Stimulated activated CD8-positive, alpha-beta memory T cell treated with anti-CD3 and anti-CD28 coated beads, Interleukin-4, amount 100 ng/mL, for 48 hours (primary cell): Measurements from ENCODE around the gene REST.
"Not testable (repeated sequence)": the region's sequence is repeated elsewhere in the genome, so short reads cannot be mapped to it uniquely, and the experiment has no call there.

Source experiments
- DNase-seq: peaks from one replicate; pipeline ENCODE4 v3.0.0-alpha.2; 2020

Gene REST

DNA sequence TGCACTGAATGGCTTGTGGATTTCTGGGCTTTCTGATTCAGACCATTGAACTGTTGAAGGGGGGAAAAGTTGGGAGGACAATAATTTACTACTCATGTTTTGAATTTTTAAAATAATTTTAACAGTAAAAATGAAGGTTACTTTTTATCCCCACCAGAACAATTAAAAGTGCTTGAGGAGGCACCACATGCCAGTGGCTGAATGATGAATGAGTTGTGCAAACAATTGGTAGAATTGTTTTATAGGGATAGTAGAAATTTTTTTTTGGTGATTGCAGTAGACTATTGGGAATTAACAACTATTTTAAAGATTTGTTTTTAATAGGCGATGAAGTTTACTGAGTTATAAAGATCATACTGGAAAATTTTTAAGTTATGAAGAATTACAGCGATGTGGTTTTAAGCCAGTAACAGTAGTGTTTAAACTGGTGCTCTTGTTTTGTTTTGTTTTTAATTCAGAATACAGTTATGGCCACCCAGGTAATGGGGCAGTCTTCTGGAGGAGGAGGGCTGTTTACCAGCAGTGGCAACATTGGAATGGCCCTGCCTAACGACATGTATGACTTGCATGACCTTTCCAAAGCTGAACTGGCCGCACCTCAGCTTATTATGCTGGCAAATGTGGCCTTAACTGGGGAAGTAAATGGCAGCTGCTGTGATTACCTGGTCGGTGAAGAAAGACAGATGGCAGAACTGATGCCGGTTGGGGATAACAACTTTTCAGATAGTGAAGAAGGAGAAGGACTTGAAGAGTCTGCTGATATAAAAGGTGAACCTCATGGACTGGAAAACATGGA lies 2.7 kb downstream of the REST start:
- DNase-seq: no peak

DNA sequence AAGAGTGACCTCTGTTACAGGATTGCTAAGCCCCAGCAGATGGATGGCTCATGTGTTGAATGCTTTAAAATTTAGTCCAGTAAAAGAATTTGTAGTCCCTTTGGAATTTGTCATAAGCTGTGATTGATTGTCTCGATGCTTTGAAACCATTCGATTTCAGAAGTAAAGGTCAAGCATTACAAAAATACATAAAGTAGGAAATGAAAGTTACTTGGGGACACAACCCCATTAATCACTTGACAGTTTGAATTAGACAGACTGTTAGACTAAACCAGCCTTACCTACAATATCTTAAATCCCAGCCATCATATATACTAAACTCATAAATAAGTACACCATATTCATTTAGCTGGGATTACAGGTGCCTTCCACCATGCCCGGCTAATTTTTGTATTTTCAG lies 6.6 kb downstream of the REST start:
- DNase-seq: no peak

DNA sequence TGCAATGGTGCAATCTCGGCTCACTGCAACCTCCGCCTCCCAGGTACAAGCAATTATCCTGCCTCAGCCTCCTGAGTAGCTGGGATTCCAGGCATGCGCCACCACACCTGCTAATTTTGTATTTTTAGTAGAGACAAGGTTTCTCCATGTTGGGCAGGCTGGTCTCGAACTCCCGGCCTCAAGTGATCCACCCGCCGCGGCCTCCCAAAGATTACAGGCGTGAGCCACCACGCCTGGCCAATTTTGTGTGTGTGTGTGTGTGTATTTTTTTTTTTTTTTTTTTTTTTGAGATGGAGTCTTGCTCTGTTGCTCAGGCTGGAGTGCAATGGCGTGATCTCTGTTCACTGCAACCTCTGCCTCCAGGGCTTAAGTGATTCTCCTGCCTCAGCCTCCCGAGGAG lies 7.3 kb downstream of the REST start:
- not testable (repeated sequence) for DNase-seq

DNA sequence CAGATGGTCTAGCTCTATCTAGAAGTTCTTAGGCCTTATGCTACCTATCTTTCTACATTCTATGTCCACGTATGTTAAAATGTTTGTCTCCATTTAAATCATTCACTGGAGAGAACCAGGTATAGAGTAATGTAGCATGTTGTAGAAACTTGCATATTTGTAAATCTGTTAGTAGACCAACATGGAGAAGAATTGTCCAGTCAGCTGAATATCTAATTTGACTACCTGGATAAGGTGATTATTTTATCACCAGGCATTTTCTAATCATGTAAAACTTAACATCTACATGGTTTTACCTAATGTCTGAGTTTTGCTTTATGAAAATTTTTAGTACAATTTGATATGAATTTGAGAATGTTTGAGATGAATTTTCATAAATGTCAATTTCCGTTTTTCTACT lies 19.5 kb downstream of the REST start:
- no peak for DNase-seq

DNA sequence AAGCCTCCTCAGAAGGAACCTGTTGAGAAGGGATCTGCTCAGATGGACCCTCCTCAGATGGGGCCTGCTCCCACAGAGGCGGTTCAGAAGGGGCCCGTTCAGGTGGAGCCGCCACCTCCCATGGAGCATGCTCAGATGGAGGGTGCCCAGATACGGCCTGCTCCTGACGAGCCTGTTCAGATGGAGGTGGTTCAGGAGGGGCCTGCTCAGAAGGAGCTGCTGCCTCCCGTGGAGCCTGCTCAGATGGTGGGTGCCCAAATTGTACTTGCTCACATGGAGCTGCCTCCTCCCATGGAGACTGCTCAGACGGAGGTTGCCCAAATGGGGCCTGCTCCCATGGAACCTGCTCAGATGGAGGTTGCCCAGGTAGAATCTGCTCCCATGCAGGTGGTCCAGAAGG lies 22.9 kb downstream of the REST start:
- no peak for DNase-seq

DNA sequence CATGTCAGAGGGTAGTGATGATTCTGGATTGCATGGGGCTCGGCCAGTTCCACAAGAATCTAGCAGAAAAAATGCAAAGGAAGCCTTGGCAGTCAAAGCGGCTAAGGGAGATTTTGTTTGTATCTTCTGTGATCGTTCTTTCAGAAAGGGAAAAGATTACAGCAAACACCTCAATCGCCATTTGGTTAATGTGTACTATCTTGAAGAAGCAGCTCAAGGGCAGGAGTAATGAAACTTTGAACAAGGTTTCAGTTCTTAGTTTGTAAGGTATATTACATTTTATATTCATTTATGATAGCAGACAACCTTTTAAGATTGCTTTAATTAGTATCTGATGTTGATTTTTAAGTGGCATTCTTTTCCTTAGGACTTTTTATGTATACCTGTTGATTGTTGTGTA lies 24.2 kb downstream of the REST start:
- no peak for DNase-seq

DNA sequence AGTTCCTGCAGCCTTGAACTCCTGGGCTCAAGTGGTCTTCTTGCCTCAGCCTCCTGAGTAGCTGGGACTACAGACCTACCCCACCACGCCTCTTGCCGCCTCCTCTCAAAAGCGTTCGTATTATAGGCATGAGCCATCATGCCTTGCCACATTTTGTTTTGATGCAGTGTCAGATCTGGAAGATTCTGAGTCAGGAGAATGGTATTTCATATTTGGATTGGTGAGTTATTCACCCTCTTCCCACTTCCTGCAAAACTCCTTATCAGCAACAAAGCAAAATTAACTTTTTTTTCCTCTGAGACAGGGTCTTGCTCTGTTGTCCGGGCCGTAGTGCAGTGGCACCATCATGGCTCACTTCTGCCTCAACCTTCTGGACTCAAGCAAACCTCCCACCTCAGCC lies 29.6 kb downstream of the REST start:
- DNase-seq: no peak

DNA sequence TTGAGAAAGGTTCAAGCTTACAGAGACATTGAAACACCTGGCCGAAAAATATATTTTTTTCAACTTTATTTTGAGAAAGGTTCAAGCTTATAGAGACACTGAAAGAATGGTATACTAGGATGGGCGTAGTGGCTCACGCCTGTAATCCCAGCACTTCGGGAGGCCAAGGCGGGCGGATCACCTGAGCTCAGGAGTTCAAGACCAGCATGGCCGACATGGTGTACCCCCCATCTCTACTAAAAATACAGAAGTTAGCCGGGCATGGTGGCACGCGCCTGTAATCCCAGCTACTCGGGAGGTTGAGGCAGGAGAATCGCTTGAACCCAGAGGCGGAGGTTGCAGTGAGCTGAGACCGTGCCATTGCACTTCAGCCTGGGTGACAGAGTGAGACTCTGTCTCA lies 32.1 kb downstream of the REST start:
- DNase-seq: not testable (repeated sequence)

DNA sequence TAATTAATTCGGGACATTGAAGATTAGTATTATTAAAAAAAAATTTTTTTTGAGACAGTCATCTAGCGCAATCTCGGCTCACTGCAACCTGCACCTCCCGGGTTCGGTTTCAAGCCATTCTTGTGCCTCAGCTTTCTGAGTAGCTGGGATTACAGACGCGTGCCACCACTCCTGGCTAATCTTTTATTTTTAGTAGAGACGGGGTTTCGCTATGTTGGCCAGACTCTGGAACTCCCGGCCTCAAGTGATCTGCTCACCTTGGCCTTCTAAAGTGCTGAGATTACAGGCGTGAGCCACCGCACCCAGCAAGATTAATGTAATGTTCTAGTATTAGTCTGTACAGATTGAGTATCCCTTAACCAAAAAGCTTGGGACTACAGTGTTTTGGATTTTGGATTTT lies 32.7 kb downstream of the REST start:
- DNase-seq: no peak

DNA sequence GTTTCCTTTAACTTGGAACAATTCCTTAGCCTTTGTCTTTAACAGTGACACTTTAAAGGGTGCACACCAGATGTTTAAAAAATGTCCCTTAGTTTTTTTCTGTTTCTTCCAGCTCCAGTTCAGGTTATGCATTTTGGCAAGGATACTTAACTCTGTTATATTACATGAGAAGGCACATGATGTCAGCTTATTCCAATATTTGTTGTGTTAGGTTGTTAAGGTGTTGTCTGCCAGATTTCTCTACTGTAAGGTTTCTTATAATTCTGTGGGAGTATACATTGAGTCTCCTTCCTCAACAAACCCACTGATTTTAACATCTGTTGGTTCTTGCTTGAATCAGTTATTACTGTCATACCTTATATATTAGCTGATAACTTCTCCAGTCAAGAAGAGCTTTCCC lies 33.3 kb downstream of the REST start:
- DNase-seq: no peak

DNA sequence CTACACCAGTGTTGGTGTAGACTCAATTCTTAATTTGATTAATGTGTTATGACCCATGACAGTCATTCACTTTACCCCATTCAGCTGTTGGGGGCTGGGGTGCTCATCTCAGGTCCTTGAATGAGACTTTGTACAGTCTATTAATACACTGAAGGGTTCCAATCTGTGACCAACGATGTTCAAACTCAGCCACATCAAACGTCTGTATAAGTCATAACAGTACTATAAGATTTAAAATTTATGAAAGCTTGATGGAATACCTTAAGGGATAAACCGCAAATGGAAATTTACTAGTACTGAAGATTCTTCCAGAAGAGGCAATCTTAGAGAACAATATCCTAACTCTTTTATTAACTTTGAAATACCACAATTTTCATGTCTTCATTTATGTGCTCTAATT lies 33.7 kb downstream of the REST start:
- DNase-seq: no peak

DNA sequence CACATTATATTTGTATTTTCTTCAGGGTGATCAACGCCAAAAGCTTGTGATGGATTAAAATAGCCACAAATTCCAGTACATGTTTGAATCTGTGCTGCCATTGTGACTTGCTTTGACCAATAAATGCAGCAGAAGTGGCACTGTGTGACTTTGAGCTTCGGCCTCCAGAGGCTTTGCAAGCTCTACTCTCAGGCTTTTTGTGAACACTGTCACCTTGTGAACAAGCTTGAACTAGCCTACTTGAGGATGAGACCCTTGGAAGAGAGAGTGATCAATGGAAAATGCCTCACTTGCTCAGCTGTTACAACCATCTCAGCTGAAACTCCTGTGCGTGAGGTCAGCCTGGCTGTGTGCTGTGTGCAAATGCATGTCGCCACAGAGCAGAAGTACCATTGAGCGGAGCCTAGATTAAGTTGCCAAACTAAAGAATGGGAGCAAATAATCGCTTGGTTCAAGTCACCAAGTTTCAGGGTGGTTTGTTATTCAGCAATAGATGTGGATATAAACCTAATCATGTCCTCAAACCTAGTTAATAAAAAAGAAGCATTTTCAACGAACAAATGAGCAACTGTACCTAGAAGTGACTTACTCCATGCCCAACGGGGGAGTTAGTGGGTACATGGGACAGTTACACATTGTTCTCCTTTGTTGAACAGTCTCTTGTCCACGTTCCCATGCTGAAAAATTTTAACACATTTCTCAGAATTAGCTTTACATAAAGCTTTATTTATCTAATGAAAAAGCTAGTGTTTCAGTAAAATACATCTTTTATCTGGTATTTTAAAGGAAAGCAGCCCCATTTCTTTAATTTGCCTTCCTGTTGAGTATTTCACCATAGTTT lies 46.2 kb downstream of the REST start:
- no peak for DNase-seq

DNA sequence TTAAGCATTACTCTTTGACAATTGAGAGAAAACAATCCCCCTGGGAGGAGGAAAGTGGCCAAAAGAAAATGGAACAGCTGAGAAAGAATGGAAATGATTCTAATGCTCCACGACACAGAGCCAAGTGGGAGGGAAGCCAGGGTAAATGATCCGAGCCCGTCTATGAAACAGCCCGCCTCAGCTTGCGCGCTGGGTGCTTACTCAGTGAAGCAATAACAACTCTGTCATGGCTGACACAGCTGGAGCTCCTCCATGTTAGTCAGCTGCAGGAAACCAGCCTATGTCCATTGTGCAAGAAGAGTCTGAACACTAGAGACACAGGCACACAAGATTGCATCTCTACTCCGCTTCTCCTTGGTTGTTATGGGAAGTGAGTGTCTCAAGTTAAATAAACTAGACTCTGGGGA lies 50.4 kb downstream of the REST start:
- DNase-seq: no peak

DNA sequence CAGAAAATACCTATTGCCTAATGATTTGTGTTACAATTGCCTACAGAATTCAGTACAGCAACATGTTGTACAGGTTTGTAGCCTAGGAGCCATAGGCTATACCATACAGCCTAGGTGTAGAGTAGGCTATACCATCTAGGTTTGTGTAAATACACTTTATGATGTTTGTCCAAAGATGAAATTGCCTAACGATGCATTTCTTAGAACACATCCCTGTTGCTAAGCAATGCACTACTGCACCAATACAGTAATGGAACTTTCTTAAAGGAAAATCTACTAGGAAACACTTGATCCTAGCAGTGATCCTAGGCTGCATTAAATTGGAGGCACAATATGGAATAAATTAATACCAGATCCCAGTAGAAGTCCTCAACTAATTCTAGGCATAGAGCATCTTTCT lies 51.4 kb downstream of the REST start:
- DNase-seq: no peak

DNA sequence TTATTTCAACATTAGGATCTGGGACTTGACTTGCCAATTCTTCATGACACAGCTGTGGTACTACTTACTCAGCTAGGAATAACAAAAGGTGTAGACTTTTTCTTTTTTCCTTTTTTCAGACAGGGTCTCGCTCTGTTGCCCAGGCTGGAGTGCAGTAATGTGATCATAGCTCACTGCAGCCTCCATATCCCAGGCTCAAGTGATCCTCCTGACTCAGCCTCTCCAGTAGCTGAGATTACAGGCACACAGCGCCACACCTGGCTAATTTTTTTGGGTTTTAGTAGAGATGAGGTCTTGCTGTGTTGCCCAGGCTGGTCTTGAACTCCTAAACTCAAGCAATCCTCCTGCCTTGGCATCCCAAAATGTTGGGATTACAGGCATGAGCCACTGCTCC lies 53.4 kb downstream of the REST start:
- no peak for DNase-seq

DNA sequence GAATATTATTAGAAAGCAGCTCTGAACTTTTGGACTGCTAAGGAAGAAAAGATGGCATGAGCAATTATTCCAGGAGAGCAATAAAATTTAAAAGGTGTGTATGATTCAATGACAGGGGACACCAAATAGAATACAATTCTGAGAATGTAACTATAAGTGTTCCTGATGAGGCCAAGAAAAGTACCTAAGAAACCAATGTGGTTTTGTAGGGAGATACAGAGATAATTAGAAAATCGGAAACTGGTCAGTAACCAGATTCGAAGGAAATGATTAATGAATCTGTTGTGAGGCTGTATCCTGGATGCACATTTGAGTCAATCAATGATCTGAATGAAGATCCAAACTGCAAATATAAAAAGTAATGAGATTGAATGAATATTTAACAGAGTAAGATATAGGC lies 63.7 kb downstream of the REST start:
- no peak for DNase-seq

DNA sequence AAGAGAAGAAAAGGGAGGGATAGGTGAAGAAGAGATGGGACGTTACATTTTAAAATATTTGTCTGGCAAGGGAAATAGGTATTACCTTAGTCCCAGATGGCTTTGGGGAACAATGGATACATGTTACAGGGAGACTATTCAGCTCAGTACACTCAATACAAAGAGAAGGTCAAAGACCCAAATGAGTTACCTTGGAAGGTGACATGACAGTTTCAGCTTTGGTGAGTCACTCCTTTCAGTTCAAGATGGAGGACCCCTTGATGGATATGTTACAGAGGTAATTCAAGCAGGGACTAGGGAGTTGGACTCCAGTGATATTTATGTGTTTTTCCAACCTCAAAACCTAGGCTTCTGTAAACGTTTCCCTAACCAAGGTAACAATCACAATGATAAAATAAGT lies 64.7 kb downstream of the REST start:
- no peak for DNase-seq

DNA sequence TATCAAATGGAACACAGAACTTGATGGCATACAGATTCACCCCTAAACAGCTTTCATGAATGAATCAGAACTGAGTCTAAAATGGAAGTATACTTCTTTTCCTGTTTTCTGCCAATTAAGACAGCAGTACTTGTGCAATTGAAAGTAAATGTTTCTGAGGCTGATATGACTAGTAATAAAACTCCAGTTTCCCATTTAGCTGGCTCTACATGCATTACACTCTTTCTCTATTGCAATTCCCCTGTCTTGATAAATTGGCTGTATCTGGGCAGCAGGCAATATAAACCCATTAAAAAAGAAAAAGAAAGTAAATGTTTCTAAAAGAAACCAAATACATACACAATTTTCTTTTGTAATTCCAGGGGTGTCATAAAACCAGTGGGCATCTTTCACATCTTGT lies 65.1 kb downstream of the REST start:
- DNase-seq: no peak

DNA sequence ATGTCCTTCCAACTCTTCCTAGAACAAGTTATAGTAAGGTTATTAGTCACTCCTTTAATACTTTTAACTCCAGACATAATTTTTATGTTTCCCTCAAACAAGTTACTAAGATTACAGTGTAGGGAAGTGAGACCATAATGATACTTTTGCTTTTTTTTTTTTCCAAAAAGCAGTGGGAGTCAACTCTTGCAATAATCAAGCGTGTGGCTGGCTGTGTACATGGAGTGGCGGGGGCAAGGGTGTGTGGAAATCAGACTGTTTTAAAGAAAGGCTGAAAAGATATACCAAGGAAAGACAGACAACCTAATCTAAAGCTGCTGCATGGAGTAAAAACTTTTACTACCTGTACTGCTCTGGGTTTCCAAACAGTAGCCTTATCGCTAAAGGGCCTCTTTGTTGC lies 65.6 kb downstream of the REST start:
- no peak for DNase-seq

DNA sequence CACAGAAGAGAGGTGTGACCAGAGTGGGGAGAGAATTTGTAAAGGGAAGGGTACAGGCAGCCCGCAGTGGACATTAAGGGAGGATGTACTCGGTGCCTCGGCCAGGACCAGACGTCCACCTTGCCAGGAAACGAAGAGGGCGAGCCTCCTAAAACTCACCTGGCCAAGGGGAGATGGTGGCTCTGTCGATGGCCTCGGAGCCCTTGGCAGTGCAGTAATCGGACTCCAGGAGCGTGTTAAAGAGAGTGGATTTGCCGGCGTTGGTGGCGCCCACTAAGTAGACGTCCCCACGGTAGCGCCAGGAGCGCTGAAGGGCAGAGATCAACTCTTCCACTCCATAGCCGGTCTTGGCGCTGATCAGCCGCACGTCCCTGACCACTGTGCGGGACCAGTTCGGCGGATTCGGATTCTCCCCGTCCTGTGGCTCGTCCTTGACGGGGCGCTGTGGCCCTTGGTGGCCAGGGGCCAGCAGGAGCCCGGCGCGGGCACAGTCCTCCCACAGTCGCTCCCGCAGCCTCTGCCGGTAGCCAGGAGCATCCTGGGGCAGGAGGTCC lies 68.7 kb downstream of the REST start:
- DNase-seq: no peak

DNA sequence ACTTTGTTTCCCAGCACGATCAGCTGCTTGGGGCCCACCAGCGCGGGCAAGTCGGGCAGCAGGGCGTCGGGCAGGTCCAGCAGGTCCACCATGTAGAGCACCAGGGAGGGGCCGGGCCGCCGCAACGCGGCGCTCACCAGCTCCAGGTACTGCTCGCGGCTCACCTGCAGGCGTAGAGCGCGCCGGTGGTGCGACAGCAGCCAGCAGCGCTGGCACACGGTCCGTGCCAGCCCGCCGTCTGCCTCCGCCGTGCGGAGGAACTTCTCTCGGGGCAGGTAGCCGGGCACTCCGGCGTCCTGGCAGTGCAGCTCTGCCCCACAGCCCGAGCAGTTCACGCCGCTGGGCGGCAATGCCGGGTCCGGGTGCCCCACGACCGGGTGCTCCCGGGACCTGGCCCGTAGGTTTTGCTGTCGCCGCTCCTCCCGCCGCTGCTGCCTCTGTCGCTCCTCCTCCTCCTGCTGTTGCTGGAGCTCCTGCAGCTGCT lies 69.2 kb downstream of the REST start:
- DNase-seq: peak; percentile 59

DNA sequence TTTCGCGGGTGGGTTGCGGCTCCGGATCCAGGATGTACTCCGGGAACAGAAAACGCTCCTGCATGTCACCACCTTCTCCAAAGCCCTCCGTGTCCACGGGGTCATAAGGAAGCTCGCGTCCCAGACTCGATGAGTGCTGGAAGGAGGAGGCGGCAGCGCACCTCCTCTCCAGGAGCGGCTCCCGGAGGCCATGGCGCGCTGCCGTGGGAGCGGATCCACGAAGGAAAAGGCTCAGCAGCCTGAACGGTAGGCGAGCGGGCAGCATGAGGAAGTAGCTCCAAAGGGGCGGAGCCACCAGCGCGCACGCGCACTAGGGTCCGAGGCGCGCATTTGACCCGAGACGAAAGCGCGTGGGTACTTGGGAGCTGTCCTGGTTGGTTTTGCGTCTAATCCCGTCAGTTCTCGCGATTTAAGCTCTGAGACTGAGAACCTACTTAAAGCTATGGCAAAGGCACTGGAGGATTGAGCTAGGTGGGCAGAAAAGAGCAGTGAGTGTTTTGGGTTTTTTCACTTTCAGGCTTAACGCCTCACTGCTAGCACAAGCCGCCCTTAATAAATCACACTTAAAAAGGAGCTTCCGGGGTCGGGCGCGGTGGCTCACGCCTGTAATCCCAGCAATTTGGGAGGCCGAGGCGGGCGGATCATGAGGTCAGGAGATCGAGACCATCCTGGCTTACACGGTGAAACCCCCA lies 69.8 kb downstream of the REST start, which contains the start of gene NOA1:
NOA1 (minus strand) TSS at position 286 of the 692 bp plus-strand sequence; CDS start at position 265, 21 bp downstream.
- DNase-seq: peak; percentile 98

DNA sequence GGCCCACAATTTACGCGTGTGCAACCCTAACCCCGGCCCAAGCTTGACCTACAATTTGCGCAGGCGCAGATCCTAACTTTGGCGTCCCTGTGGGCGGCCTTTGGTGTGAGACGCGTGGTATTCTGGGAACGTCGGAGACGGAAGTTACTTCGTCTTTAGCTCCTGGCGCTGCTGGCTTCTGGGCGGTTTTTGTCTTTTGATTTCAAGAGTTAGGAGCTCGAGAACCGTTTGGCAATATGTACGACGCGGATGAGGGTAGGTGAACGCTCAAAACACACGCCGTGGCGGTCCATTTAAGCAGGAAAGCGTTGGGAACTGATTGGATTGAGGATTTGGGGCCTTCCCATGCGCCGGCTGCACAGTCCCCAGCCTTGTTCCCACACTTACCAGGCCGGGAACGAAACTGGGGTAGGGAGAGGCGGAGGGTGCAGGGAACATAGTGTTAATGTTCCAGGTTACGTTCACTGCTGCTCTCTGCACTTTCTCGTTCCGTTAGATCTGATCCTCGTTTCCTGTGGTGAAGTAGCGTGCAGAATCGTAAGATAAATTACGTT lies 71.1 kb downstream of the REST start, which contains the start of gene POLR2B:
POLR2B (plus strand) TSS at position 147 of the 554 bp plus-strand sequence; CDS start at position 237, 90 bp downstream.
- DNase-seq: peak; percentile 96
